GM12878 (cell line): ENCODE measurements around the gene CEP83. TPM values are rescaled to one million over a fixed set of nuclear protein-coding genes. Genes with fewer than 3 reads are reported as not detected.

Experiments
- ATAC-seq: fragments of 200-7000 bp; cut with Tn5 transposase; 3 replicates; pipeline ENCODE4 v1.9.1; 2020; ENCODE audit warnings: mild to moderate bottlenecking, moderate library complexity
- BruUV-seq: library from RNA; stranded (reverse); fragments of 400-500 nt; replicated peaks from 2 replicates; lab custom pipeline; 2021; lab: Mats Ljungman, UMichigan
- CTCF ChIA-PET: fragments of 300-600 bp; sonication (Branson Sonifier 250); formaldehyde crosslinking; extraction: SDS; loops from one replicate; lab custom pipeline; 2021; ENCODE audit warnings: inconsistent platforms; lab: Yijun Ruan, JAX
- POLR2A ChIA-PET: fragments of 350-600 bp; formaldehyde crosslinking; extraction: SDS; loops from one replicate; lab custom pipeline; 2021; ENCODE audit warnings: inconsistent platforms; lab: Charles Lee
- RAD21 ChIA-PET: fragments of 300-600 bp; sonication (Branson Sonifier 250); formaldehyde crosslinking; loops from one replicate; lab custom pipeline; 2023; ENCODE audit warnings: antibody characterized with exemption; ENCODE audit not compliant: unreplicated experiment; lab: Charles Lee
- SMC1A ChIA-PET: fragments of 300-600 bp; sonication (Branson Sonifier 250); formaldehyde crosslinking; loops from one replicate; lab custom pipeline; 2023; ENCODE audit not compliant: unreplicated experiment, uncharacterized antibody; lab: Charles Lee
- DNase-seq: peaks from one replicate; pipeline ENCODE4 v3.0.0-alpha.2; 2011; ENCODE audit warnings: low read depth, low spot score
- FAIRE-seq: peaks from 3 replicates; lab custom pipeline; 2011; peaks lifted over from hg19 to GRCh38; lab: Jason Lieb, UNC
- H2AFZ ChIP-seq: 2 replicates; pipeline ENCODE4 v1.6.0; 2011; ENCODE audit warnings: low read depth, low read length, control low read depth; ENCODE audit not compliant: control insufficient read depth
- H3K27ac ChIP-seq: 2 replicates; pipeline ENCODE4 v1.5.1; 2011; ENCODE audit warnings: control low read depth; ENCODE audit not compliant: control insufficient read depth, insufficient read depth
- H3K27me3 ChIP-seq, 2 experiments: replicated peaks in 1 of 2; 2 replicates each; pipeline versions ENCODE4 v1.6.0 to v1.6.1; 2011; ENCODE audit warnings: low read length in 1 of 2; ENCODE audit not compliant: control insufficient read depth in 2 of 2, insufficient read depth in 2 of 2
- H3K36me3 ChIP-seq, 2 experiments: 2 replicates each; pipeline ENCODE4 v1.5.1; 2011; ENCODE audit warnings: low read length in 1 of 2; ENCODE audit not compliant: control insufficient read depth in 2 of 2, insufficient read depth in 2 of 2
- H3K4me1 ChIP-seq: 2 replicates; pipeline ENCODE4 v1.6.1; 2011; ENCODE audit warnings: mild to moderate bottlenecking, low read length, moderate library complexity, mixed read lengths; ENCODE audit not compliant: control insufficient read depth, insufficient read depth
- H3K4me2 ChIP-seq: 2 replicates; pipeline ENCODE4 v1.6.0; 2011; ENCODE audit warnings: control low read depth; ENCODE audit not compliant: control insufficient read depth, insufficient read depth
- H3K4me3 ChIP-seq: fragments of 200-600 bp; sonication (generic); 2 replicates; pipeline ENCODE4 v1.5.1; 2016
- H3K79me2 ChIP-seq: 2 replicates; pipeline ENCODE4 v1.6.0; 2011; ENCODE audit warnings: low read length; ENCODE audit not compliant: control insufficient read depth, insufficient read depth
- H3K9ac ChIP-seq: 2 replicates; pipeline ENCODE4 v1.8.0; 2011; ENCODE audit warnings: low read length, control low read depth, mixed read lengths; ENCODE audit not compliant: control insufficient read depth, insufficient read depth
- H3K9me3 ChIP-seq: replicated peaks from 3 replicates; pipeline ENCODE4 v1.5.1; 2011; ENCODE audit warnings: mild to moderate bottlenecking, low read length; ENCODE audit not compliant: control insufficient read depth, insufficient read depth
- H4K20me1 ChIP-seq: 2 replicates; pipeline ENCODE4 v1.6.0; 2011; ENCODE audit not compliant: control insufficient read depth, insufficient read depth
- POLR2AphosphoS5 ChIP-seq: IDR thresholded peaks from 2 replicates; pipeline ENCODE4 v1.6.1; 2011; ENCODE audit warnings: mild to moderate bottlenecking, low read length, inconsistent platforms
- RAD21 ChIP-seq: IDR thresholded peaks from 2 replicates; pipeline ENCODE4 v1.6.1; 2011; ENCODE audit warnings: mild to moderate bottlenecking, low read depth, low read length, moderate library complexity; ENCODE audit not compliant: insufficient read depth
- ZBTB40 ChIP-seq: fragments of 450-650 bp; IDR thresholded peaks from 2 replicates; pipeline ENCODE4 v1.6.1; 2016; ENCODE audit warnings: mild to moderate bottlenecking, moderate library complexity, borderline replicate concordance
- ZNF622 ChIP-seq: fragments of 450-650 bp; IDR thresholded peaks from 2 replicates; pipeline ENCODE4 v1.6.1; 2017; ENCODE audit warnings: mild to moderate bottlenecking, inconsistent platforms
- WGBS: methylation state at CpG from one replicate; pipeline ENCODE4 v1.1.6; 2016; ENCODE audit warnings: low lambda C conversion rate; ENCODE audit not compliant: insufficient replicate concordance, insufficient coverage; ENCODE audit errors: missing lambda C conversion rate; 5-methylcytosine and 5-hydroxymethylcytosine counted together
- in situ Hi-C: fragments of 300-500 bp; cut with MboI; formaldehyde crosslinking; loops from 9 replicates; pipeline ENCODE4 v1.14.3; 2018; ENCODE audit warnings: mixed read lengths
- intact Hi-C: fragments of 100-400 bp; cut with micrococcal nuclease; formaldehyde crosslinking; loops from one replicate; pipeline ENCODE4 v1.14.2; 2022; ENCODE audit not compliant: unreplicated experiment
- polyA plus RNA-seq, 11 experiments: library from polyadenylated mRNA; depleted of rRNA in 4 of 11; unstranded in 6 of 11; stranded (reverse) in 5 of 11; fragments of >200 nt; fragmentation: Nextera tagmentation in 4 of 11; fragmentation: Illumina TruSeq in 1 of 11; extraction: Ambion mirVana in 4 of 11; extraction: Trizol in 1 of 11; gene quantifications; 1 replicate in 1 of 11; 2 replicates in 10 of 11; pipeline versions ENCODE4 v1.2.1 to v1.2.3, GENCODE V29; 2011 to 2016; ENCODE audit warnings: inconsistent platforms in 2 of 11, missing spikeins in 2 of 11, low read depth in 1 of 11
- total RNA-seq, 4 experiments: library from RNA; depleted of rRNA in 3 of 4; stranded (reverse); fragments of >200 nt in 3 of 4; fragmentation: Illumina TruSeq in 1 of 4; extraction: Trizol in 1 of 4; gene quantifications; 2 replicates each; pipeline versions ENCODE4 v1.2.1 to v1.2.3, GENCODE V29; 2013 to 2021
- TF ChIP-seq, protein P1 (sequence below): fragments of 450-650 bp; IDR thresholded peaks from 2 replicates; pipeline ENCODE4 v1.6.1; 2016; ENCODE audit warnings: mild to moderate bottlenecking

Gene CEP83
- total and polyA plus RNA-seq, 10 of the 15 experiments (the other 5 are each of a cell fraction or from before 2014, with no cell fraction given): 4.3 to 39.0 (median 22.5) TPM

DNA sequence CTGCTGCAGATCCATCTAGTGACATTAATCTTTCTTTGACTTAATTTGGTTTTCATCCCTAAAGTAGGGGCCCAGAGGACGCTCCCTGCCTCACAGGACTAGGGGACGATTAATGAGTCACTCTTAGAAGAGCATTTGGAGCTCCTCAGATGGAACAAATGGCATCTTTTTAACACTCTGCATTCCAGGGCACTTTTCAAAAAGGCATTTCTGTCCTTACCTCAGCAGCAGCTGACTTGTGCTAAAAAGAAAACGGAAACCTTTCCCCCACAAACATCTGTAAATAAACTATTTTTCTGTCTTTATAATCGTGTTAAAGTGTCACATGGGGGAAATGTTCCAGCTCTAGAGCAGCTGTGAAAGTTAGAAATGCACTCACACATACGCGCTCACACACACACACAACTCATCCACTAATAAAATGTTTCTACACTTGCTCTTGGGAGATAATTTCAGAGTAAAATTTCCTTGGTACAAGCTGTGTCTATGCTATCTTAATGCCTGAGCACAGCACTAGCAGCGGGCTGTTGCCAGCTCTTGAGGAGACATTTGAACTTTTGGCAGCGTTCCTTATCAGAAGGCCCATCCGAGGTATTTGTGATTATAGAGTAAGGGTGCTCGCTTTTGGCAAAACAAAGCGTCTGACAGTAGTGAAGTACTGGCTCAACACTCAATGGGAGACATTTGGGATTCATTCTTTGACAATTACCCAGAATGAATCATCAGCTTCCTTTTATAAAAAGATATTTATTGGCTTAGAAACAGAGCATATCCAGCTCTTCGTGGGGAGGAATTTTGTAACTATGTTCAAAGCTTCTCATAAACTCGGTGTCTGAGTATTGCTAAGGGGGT lies 170.0 kb downstream of the CEP83 start (continued):
- no peak for TF ChIP-seq ZBTB40
- TF ChIP-seq, protein P1, sequence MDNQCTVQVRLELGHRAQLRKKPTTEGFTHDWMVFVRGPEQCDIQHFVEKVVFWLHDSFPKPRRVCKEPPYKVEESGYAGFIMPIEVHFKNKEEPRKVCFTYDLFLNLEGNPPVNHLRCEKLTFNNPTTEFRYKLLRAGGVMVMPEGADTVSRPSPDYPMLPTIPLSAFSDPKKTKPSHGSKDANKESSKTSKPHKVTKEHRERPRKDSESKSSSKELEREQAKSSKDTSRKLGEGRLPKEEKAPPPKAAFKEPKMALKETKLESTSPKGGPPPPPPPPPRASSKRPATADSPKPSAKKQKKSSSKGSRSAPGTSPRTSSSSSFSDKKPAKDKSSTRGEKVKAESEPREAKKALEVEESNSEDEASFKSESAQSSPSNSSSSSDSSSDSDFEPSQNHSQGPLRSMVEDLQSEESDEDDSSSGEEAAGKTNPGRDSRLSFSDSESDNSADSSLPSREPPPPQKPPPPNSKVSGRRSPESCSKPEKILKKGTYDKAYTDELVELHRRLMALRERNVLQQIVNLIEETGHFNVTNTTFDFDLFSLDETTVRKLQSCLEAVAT: no peak

DNA sequence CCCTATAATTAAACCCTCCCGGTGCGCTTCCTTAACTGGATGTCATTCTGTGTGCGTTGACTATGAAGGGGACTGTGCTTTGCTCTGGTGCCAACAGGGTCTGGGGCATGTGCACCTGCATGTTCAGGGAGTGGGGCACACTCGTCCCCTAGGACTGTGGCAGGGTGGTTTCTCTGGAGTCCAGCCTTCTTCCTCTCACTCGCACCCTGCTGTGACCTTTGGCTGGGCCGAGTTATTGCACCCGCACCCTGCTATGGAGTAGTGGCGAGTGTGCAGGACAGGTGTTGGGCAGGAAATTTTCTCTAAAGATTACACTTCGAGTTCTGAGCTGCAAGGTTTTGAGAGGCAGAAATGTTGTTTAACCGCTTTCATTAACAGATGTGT lies 172.4 kb downstream of the CEP83 start:
- ATAC-seq (no peak), FAIRE-seq (no peak), DNase-seq (no peak)
- Histone ChIP-seq H3K4me3 (no peak overlapping the region), H3K9me3 (no peaks in the 10 kb centered on the region), H3K27ac (no peak overlapping the region), H2AFZ (no peak overlapping the region), H3K79me2 (no peaks in the 10 kb centered on the region), H3K4me1 (peaks cover 5% of the 10 kb centered on the region), H3K36me3 (peaks cover 6 to 23% of the 10 kb centered on the region in 2 experiments; a peak in 3 of 4 replicates), H3K27me3 (no peaks in the 10 kb centered on the region), H3K4me2 (no peak overlapping the region), H4K20me1 (no peaks in the 10 kb centered on the region), H3K9ac (no peak overlapping the region)
- BruUV-seq: no TSS peak
- SMC1A ChIA-PET: interaction anchor here (1.2 to 1.4 kb wide), 2 partner anchors 11 to 18 kb away, joined by 3 read pairs; no protein-coding TSS in a partner anchor
- in situ Hi-C loops: no loop called here
- CTCF ChIA-PET: no interaction called here
- RAD21 ChIA-PET: no interaction called here
- POLR2A ChIA-PET: interaction anchor here (0.6 to 1.5 kb wide), 3 partner anchors 12 to 236 kb away, joined by 3 read pairs; no protein-coding TSS in a partner anchor
- intact Hi-C loops: no loop called here
- TF ChIP-seq ZNF622: no peak
- no peak for TF ChIP-seq RAD21
- peak; percentile 43; the same call in 1 of the 2 replicates for TF ChIP-seq POLR2AphosphoS5
- WGBS: 79% methylated on average over 10 of the region's 10 CpGs
